Astrocyte (in vitro differentiated cells and primary cell): ENCODE measurements around the gene YJU2.

Experiments
- EZH2 ChIP-seq: IDR thresholded peaks from 2 replicates; pipeline ENCODE4 v1.6.1; 2012; ENCODE audit warnings: mild to moderate bottlenecking, low read length, inconsistent platforms; ENCODE audit not compliant: insufficient read depth
- TF ChIP-seq, protein P1 (sequence below): IDR thresholded peaks from 2 replicates; pipeline ENCODE4 v1.5.1; 2011; ENCODE audit warnings: low read depth, mild to moderate bottlenecking, inconsistent platforms, low read length, moderate library complexity; ENCODE audit not compliant: insufficient read depth

DNA sequence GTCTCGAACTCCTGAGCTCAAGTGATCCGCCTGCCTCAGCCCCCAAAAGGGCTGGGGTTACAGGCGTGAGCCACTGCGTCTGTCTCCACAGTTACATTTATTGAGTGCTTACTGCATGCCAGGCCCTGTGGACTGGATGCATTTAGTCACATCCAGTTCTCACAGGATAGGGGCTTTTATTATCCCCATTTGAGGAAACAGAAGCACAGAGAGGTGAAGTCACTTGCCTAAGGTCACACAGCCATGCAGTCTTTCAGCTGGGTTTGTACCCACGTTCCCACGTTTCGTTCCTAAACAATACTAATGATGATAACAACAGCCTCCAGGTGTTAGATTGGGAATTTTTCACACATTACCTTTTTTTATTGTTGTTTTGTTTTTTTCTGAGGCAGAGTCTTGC is 26.7 kb upstream of the YJU2 start:
- TF ChIP-seq, protein P1, sequence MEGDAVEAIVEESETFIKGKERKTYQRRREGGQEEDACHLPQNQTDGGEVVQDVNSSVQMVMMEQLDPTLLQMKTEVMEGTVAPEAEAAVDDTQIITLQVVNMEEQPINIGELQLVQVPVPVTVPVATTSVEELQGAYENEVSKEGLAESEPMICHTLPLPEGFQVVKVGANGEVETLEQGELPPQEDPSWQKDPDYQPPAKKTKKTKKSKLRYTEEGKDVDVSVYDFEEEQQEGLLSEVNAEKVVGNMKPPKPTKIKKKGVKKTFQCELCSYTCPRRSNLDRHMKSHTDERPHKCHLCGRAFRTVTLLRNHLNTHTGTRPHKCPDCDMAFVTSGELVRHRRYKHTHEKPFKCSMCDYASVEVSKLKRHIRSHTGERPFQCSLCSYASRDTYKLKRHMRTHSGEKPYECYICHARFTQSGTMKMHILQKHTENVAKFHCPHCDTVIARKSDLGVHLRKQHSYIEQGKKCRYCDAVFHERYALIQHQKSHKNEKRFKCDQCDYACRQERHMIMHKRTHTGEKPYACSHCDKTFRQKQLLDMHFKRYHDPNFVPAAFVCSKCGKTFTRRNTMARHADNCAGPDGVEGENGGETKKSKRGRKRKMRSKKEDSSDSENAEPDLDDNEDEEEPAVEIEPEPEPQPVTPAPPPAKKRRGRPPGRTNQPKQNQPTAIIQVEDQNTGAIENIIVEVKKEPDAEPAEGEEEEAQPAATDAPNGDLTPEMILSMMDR = no peak
- no peak for TF ChIP-seq EZH2
